ENCODE results near the gene NPAS2. TPM values are rescaled to one million over a fixed set of nuclear protein-coding genes. Genes with fewer than 3 reads are reported as not detected.

Gene NPAS2
- total RNA-seq, 1 experiment from 2014 or later = not detected

- no peak overlapping the region for H3K4me2 ChIP-seq (ENCODE audit: low read depth, low read length, poor library complexity, severe bottlenecking)
- no peaks in the 10 kb centered on the region for H3K36me3 ChIP-seq (ENCODE audit: insufficient read depth, low read length)
- no peak overlapping the region for H3K9ac ChIP-seq (ENCODE audit: low read length)
- no peaks in the 10 kb centered on the region for H4K20me1 ChIP-seq (ENCODE audit: insufficient read depth, low read depth, low read length)
- no peaks in the 10 kb centered on the region for H3K9me3 ChIP-seq (ENCODE audit: low read length)
- no peak overlapping the region for H2AFZ ChIP-seq (ENCODE audit: low read length)
- no peaks in the 10 kb centered on the region for H3K9me2 ChIP-seq (replicated peaks; ENCODE audit: insufficient read depth, low read length)
- peaks cover 14% of the 10 kb centered on the region for H3K4me1 ChIP-seq (ENCODE audit: low read length)
- H3K79me2 ChIP-seq (ENCODE audit: low read length) = no peaks in the 10 kb centered on the region
- H3K4me3 ChIP-seq (ENCODE audit: low read length) = no peak overlapping the region
- no peak overlapping the region for H3K27ac ChIP-seq (ENCODE audit: low read length)
- H3K27me3 ChIP-seq (ENCODE audit: low read length) = no peaks in the 10 kb centered on the region
- DNase-seq = no peak
Measured at GRCh38 chr2:100900156-100900795, 80.3 kb downstream of the NPAS2 start.

GRCh38 chr2:100902817-100903405 lies 83.0 kb downstream of the NPAS2 start:
- Histone ChIP-seq H2AFZ (ENCODE audit: low read length) (no peak overlapping the region), H3K4me2 (ENCODE audit: low read depth, low read length, poor library complexity, severe bottlenecking) (no peak overlapping the region), H3K27me3 (ENCODE audit: low read length) (no peaks in the 10 kb centered on the region), H3K4me1 (ENCODE audit: low read length) (peaks cover 5% of the 10 kb centered on the region), H3K9ac (ENCODE audit: low read length) (no peak overlapping the region), H3K9me3 (ENCODE audit: low read length) (no peaks in the 10 kb centered on the region), H3K4me3 (ENCODE audit: low read length) (no peak overlapping the region), H3K79me2 (ENCODE audit: low read length) (no peaks in the 10 kb centered on the region), H3K36me3 (ENCODE audit: insufficient read depth, low read length) (no peaks in the 10 kb centered on the region), H3K9me2 (replicated peaks; ENCODE audit: insufficient read depth, low read length) (no peaks in the 10 kb centered on the region), H4K20me1 (ENCODE audit: insufficient read depth, low read depth, low read length) (no peaks in the 10 kb centered on the region), H3K27ac (ENCODE audit: low read length) (no peak overlapping the region)
- no peak for DNase-seq

- no peak overlapping the region for H3K4me2 ChIP-seq (ENCODE audit: low read depth, low read length, poor library complexity, severe bottlenecking)
- no peak overlapping the region for H2AFZ ChIP-seq (ENCODE audit: low read length)
- no peak for DNase-seq
Measured at GRCh38 chr2:100903534-100904258, 83.8 kb downstream of the NPAS2 start.

GRCh38 chr2:100905132-100905805 lies 85.3 kb downstream of the NPAS2 start:
- no peak for DNase-seq
- Histone ChIP-seq H4K20me1 (ENCODE audit: insufficient read depth, low read depth, low read length) (no peaks in the 10 kb centered on the region), H3K9me2 (replicated peaks; ENCODE audit: insufficient read depth, low read length) (no peaks in the 10 kb centered on the region), H3K79me2 (ENCODE audit: low read length) (no peaks in the 10 kb centered on the region), H3K9ac (ENCODE audit: low read length) (no peak overlapping the region), H3K4me3 (ENCODE audit: low read length) (no peak overlapping the region), H3K9me3 (ENCODE audit: low read length) (no peaks in the 10 kb centered on the region), H3K4me2 (ENCODE audit: low read depth, low read length, poor library complexity, severe bottlenecking) (no peak overlapping the region), H2AFZ (ENCODE audit: low read length) (no peak overlapping the region; the same call in 1 of the 2 replicates), H3K4me1 (ENCODE audit: low read length) (peaks cover under 1% of the 10 kb centered on the region), H3K36me3 (ENCODE audit: insufficient read depth, low read length) (no peaks in the 10 kb centered on the region), H3K27me3 (ENCODE audit: low read length) (no peaks in the 10 kb centered on the region), H3K27ac (ENCODE audit: low read length) (no peak overlapping the region)

More at GRCh38 chr2:100903534-100904258, 83.8 kb downstream of the NPAS2 start:
- no peak overlapping the region for H3K9ac ChIP-seq (ENCODE audit: low read length)
- H3K27ac ChIP-seq (ENCODE audit: low read length) = no peak overlapping the region
- H4K20me1 ChIP-seq (ENCODE audit: insufficient read depth, low read depth, low read length) = no peaks in the 10 kb centered on the region
- no peaks in the 10 kb centered on the region for H3K36me3 ChIP-seq (ENCODE audit: insufficient read depth, low read length)
- peaks cover 5% of the 10 kb centered on the region for H3K4me1 ChIP-seq (ENCODE audit: low read length)
- H3K9me3 ChIP-seq (ENCODE audit: low read length) = no peaks in the 10 kb centered on the region
- no peaks in the 10 kb centered on the region for H3K79me2 ChIP-seq (ENCODE audit: low read length)
- H3K9me2 ChIP-seq (replicated peaks; ENCODE audit: insufficient read depth, low read length) = no peaks in the 10 kb centered on the region
- H3K27me3 ChIP-seq (ENCODE audit: low read length) = no peaks in the 10 kb centered on the region
- no peak overlapping the region for H3K4me3 ChIP-seq (ENCODE audit: low read length)

GRCh38 chr2:100906131-100906530 lies 86.2 kb downstream of the NPAS2 start:
- Histone ChIP-seq H3K79me2 (ENCODE audit: low read length) (no peaks in the 10 kb centered on the region), H3K4me2 (ENCODE audit: low read depth, low read length, poor library complexity, severe bottlenecking) (no peak overlapping the region), H3K4me3 (ENCODE audit: low read length) (no peak overlapping the region), H3K4me1 (ENCODE audit: low read length) (no peaks in the 10 kb centered on the region; the same call in 1 of the 2 replicates), H2AFZ (ENCODE audit: low read length) (no peak overlapping the region), H4K20me1 (ENCODE audit: insufficient read depth, low read depth, low read length) (no peaks in the 10 kb centered on the region), H3K9me3 (ENCODE audit: low read length) (no peaks in the 10 kb centered on the region), H3K9me2 (replicated peaks; ENCODE audit: insufficient read depth, low read length) (no peaks in the 10 kb centered on the region), H3K36me3 (ENCODE audit: insufficient read depth, low read length) (no peaks in the 10 kb centered on the region), H3K27ac (ENCODE audit: low read length) (no peak overlapping the region), H3K27me3 (ENCODE audit: low read length) (no peaks in the 10 kb centered on the region), H3K9ac (ENCODE audit: low read length) (no peak overlapping the region)
- DNase-seq = no peak

GRCh38 chr2:100906679-100907078 lies 86.7 kb downstream of the NPAS2 start:
- DNase-seq = no peak
- no peak overlapping the region for H3K4me3 ChIP-seq (ENCODE audit: low read length)
- no peaks in the 10 kb centered on the region for H3K79me2 ChIP-seq (ENCODE audit: low read length)
- H3K27ac ChIP-seq (ENCODE audit: low read length) = no peak overlapping the region
- no peaks in the 10 kb centered on the region for H3K9me2 ChIP-seq (replicated peaks; ENCODE audit: insufficient read depth, low read length)
- H3K9me3 ChIP-seq (ENCODE audit: low read length) = no peaks in the 10 kb centered on the region
- no peak overlapping the region for H3K9ac ChIP-seq (ENCODE audit: low read length)
- H3K27me3 ChIP-seq (ENCODE audit: low read length) = no peaks in the 10 kb centered on the region
- no peak overlapping the region for H2AFZ ChIP-seq (ENCODE audit: low read length)
- no peaks in the 10 kb centered on the region for H3K36me3 ChIP-seq (ENCODE audit: insufficient read depth, low read length)
- no peak overlapping the region for H3K4me2 ChIP-seq (ENCODE audit: low read depth, low read length, poor library complexity, severe bottlenecking)
- no peaks in the 10 kb centered on the region; the same call in 1 of the 2 replicates for H3K4me1 ChIP-seq (ENCODE audit: low read length)
- no peaks in the 10 kb centered on the region for H4K20me1 ChIP-seq (ENCODE audit: insufficient read depth, low read depth, low read length)

- H3K36me3 ChIP-seq (ENCODE audit: insufficient read depth, low read length) = no peaks in the 10 kb centered on the region
- no peak for DNase-seq
- no peaks in the 10 kb centered on the region for H4K20me1 ChIP-seq (ENCODE audit: insufficient read depth, low read depth, low read length)
- H3K9me3 ChIP-seq (ENCODE audit: low read length) = no peaks in the 10 kb centered on the region
- H3K9ac ChIP-seq (ENCODE audit: low read length) = no peak overlapping the region
- no peak overlapping the region for H2AFZ ChIP-seq (ENCODE audit: low read length)
- no peaks in the 10 kb centered on the region for H3K9me2 ChIP-seq (replicated peaks; ENCODE audit: insufficient read depth, low read length)
- H3K79me2 ChIP-seq (ENCODE audit: low read length) = no peaks in the 10 kb centered on the region
- H3K4me1 ChIP-seq (ENCODE audit: low read length) = no peaks in the 10 kb centered on the region; the same call in 1 of the 2 replicates
- no peak overlapping the region for H3K4me2 ChIP-seq (ENCODE audit: low read depth, low read length, poor library complexity, severe bottlenecking)
- H3K27ac ChIP-seq (ENCODE audit: low read length) = no peak overlapping the region
- no peaks in the 10 kb centered on the region for H3K27me3 ChIP-seq (ENCODE audit: low read length)
- no peak overlapping the region for H3K4me3 ChIP-seq (ENCODE audit: low read length)
Measured at GRCh38 chr2:100907832-100908231, 87.9 kb downstream of the NPAS2 start.

GRCh38 chr2:100909534-100910081 lies 89.7 kb downstream of the NPAS2 start:
- Histone ChIP-seq H3K4me3 (ENCODE audit: low read length) (no peak overlapping the region), H3K4me1 (ENCODE audit: low read length) (no peaks in the 10 kb centered on the region; the same call in 1 of the 2 replicates), H3K9me3 (ENCODE audit: low read length) (no peaks in the 10 kb centered on the region), H3K9ac (ENCODE audit: low read length) (no peak overlapping the region), H3K79me2 (ENCODE audit: low read length) (no peaks in the 10 kb centered on the region), H3K27me3 (ENCODE audit: low read length) (no peaks in the 10 kb centered on the region), H3K4me2 (ENCODE audit: low read depth, low read length, poor library complexity, severe bottlenecking) (no peak overlapping the region), H3K27ac (ENCODE audit: low read length) (no peak overlapping the region), H2AFZ (ENCODE audit: low read length) (no peak overlapping the region), H3K36me3 (ENCODE audit: insufficient read depth, low read length) (no peaks in the 10 kb centered on the region), H4K20me1 (ENCODE audit: insufficient read depth, low read depth, low read length) (no peaks in the 10 kb centered on the region), H3K9me2 (replicated peaks; ENCODE audit: insufficient read depth, low read length) (no peaks in the 10 kb centered on the region)
- no peak for DNase-seq
